ENCODE data around the gene ADGRG1. TPM values are rescaled to one million over a fixed set of nuclear protein-coding genes. Genes with fewer than 3 reads are reported as not detected.

Gene ADGRG1
- polyA plus RNA-seq, 1 of the 3 experiments (the other 2 are of a cell fraction), result 7.4 TPM

DNA sequence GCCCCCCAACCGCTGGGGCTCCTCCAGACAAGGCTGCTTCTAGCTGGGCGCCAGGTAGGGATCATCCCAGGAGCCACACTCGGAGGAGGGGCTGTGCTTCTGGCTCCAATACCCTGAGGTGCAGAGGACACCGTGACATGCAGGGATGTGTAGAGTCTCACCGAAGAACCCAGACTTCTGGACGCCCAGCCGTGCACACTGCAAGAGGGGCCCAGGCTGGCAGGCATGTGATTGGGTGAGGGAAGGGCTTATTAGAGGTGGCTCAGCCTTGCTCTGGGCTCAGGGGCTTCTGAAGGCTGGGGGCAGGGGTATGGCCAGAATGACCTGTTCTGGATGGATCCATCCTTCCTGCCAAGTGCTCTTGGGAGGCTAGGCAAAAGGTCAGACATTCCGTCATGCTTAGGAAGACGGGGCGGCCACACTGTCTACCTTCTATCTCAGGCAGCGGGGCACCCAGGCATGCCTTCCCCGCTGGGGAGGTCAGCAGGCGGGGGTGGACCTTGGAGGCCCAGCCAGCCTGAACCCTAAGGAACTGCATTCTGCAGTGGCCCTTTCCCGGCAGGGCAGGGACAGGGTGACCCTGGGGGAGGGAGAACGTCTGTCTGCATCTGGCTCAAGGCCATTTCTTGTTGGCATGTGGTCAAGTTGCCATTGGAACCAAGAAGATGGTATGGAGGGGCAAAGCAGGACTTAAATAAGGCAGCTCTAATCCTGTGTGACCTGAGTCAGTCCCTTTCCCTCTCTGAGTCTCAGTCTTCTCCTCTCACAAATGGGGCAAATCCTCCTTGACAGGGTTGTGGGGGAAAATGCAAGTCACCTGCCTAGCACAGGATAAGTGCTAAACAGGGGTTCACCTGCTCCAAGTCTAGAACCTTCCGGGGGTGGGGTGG lies 5.8 kb upstream of the ADGRG1 start:
- no peak overlapping the region for H3K4me3 ChIP-seq (ENCODE audit: low read depth in 2 of 2, low read length in 1 of 2)
- no peaks in the 10 kb centered on the region for H3K79me2 ChIP-seq (ENCODE audit: insufficient read depth)
- whole genome bisulfite sequencing (ENCODE audit: low lambda C conversion rate), result 71% methylated on average over 12 of the region's 16 CpGs
- peaks cover 2 to 19% of the 10 kb centered on the region in 2 experiments; a peak in 2 of 4 replicates for H3K4me1 ChIP-seq (ENCODE audit: control insufficient read depth in 1 of 2, insufficient read depth in 2 of 2, low read depth in 1 of 2, low read length in 1 of 2)
- H3F3A ChIP-seq (replicated peaks; ENCODE audit: insufficient read depth), result peaks cover under 1% of the 10 kb centered on the region
- H3K27ac ChIP-seq (ENCODE audit: low read depth in 2 of 2, low read length in 1 of 2), result no peak overlapping the region
- no peak overlapping the region for H2AFZ ChIP-seq (ENCODE audit: low read depth)
- no peak overlapping the region for H3K4me2 ChIP-seq
- H3K9me2 ChIP-seq, result no peaks in the 10 kb centered on the region
- POLR2A ChIA-PET, result no interaction called here
- TF ChIP-seq NFIC (IDR thresholded peaks at IDR 0.05; ENCODE audit: borderline replicate concordance), result no peak
- no peak for TF ChIP-seq FOXJ3 (CRISPR knock-in tag; IDR thresholded peaks at IDR 0.05)
- TF ChIP-seq EZH2phosphoT487 (IDR thresholded peaks at IDR 0.05; ENCODE audit: borderline replicate concordance, low read depth), result no peak
- no peak for TF ChIP-seq GATA2 (CRISPR knock-in tag; IDR thresholded peaks at IDR 0.05)
- TF ChIP-seq YY1 (IDR thresholded peaks at IDR 0.05; ENCODE audit: low read depth), result no peak
- no peak for TF ChIP-seq CHD2 (IDR thresholded peaks at IDR 0.05; ENCODE audit: low read length, partially characterized antibody)
- TF ChIP-seq TEAD4 (IDR thresholded peaks at IDR 0.05; ENCODE audit: borderline replicate concordance, insufficient read depth), result no peak
- TF ChIP-seq POLR2AphosphoS5 (IDR thresholded peaks at IDR 0.05; ENCODE audit: low read depth, low read length), result no peak
- no peak for TF ChIP-seq SIN3A (IDR thresholded peaks at IDR 0.05; ENCODE audit: borderline replicate concordance, low read depth, low read length)
- no peak for TF ChIP-seq FOXM1 (IDR thresholded peaks at IDR 0.05; ENCODE audit: low read depth)
- no peaks in the 10 kb centered on the region for H3K9me3 ChIP-seq
- H3K36me3 ChIP-seq (replicated peaks in 1 of 2; ENCODE audit: control insufficient read depth in 1 of 2, insufficient read depth in 2 of 2, low read length in 1 of 2), result no peaks in the 10 kb centered on the region
- H4K20me1 ChIP-seq (ENCODE audit: insufficient read depth), result no peaks in the 10 kb centered on the region
- no peaks in the 10 kb centered on the region for H3K27me3 ChIP-seq (ENCODE audit: insufficient read depth)
- CTCF ChIA-PET, result interaction anchor here (1.0 to 5.6 kb wide), 7 partner anchors 10 to 46 kb away, joined by 3 to 30 read pairs (median 4); no protein-coding TSS in a partner anchor
- DNase-seq, result no peak
- no peak overlapping the region for H3K9ac ChIP-seq

GRCh38 chr16:57623251-57624043 lies 5.0 kb upstream of the ADGRG1 start:
- CTCF ChIA-PET, result interaction anchor here (0.8 to 5.6 kb wide), 8 partner anchors 12 to 47 kb away, joined by 3 to 30 read pairs (median 4); no protein-coding TSS in a partner anchor
- peaks cover 6% of the 10 kb centered on the region for H3F3A ChIP-seq (replicated peaks; ENCODE audit: insufficient read depth)
- DNase-seq, result no peak
- H3K4me1 ChIP-seq (ENCODE audit: control insufficient read depth in 1 of 2, insufficient read depth in 2 of 2, low read depth in 1 of 2, low read length in 1 of 2), result peaks cover 8 to 28% of the 10 kb centered on the region in 2 experiments; a peak in 3 of 4 replicates
- POLR2A ChIA-PET, result no interaction called here
- H3K36me3 ChIP-seq (replicated peaks in 1 of 2; ENCODE audit: control insufficient read depth in 1 of 2, insufficient read depth in 2 of 2, low read length in 1 of 2), result no peaks in the 10 kb centered on the region
- WGBS (ENCODE audit: low lambda C conversion rate), result 52% methylated on average over 4 of the region's 17 CpGs
- H3K27ac ChIP-seq (ENCODE audit: low read depth in 2 of 2, low read length in 1 of 2), result no peak overlapping the region
- H3K9me2 ChIP-seq, result no peaks in the 10 kb centered on the region
- H3K9me3 ChIP-seq, result no peaks in the 10 kb centered on the region
- H4K20me1 ChIP-seq (ENCODE audit: insufficient read depth), result no peaks in the 10 kb centered on the region
- no peaks in the 10 kb centered on the region for H3K79me2 ChIP-seq (ENCODE audit: insufficient read depth)
- no peak overlapping the region for H2AFZ ChIP-seq (ENCODE audit: low read depth)
- H3K27me3 ChIP-seq (ENCODE audit: insufficient read depth), result no peaks in the 10 kb centered on the region
- H3K4me3 ChIP-seq (ENCODE audit: low read depth in 2 of 2, low read length in 1 of 2), result no peak overlapping the region
- TF ChIP-seq, protein P1, sequence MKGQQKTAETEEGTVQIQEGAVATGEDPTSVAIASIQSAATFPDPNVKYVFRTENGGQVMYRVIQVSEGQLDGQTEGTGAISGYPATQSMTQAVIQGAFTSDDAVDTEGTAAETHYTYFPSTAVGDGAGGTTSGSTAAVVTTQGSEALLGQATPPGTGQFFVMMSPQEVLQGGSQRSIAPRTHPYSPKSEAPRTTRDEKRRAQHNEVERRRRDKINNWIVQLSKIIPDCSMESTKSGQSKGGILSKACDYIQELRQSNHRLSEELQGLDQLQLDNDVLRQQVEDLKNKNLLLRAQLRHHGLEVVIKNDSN (IDR thresholded peaks at IDR 0.05; ENCODE audit: borderline replicate concordance, low read depth), result 0 out of 2 replicates have a peak, but pooled peaks have one; percentile 42
- peak; percentile 36; the same call in 1 of the 2 replicates for TF ChIP-seq MAX (IDR thresholded peaks at IDR 0.05; ENCODE audit: low read depth)
- TF ChIP-seq, protein P2, sequence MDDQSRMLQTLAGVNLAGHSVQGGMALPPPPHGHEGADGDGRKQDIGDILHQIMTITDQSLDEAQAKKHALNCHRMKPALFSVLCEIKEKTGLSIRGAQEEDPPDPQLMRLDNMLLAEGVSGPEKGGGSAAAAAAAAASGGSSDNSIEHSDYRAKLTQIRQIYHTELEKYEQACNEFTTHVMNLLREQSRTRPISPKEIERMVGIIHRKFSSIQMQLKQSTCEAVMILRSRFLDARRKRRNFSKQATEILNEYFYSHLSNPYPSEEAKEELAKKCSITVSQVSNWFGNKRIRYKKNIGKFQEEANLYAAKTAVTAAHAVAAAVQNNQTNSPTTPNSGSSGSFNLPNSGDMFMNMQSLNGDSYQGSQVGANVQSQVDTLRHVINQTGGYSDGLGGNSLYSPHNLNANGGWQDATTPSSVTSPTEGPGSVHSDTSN (IDR thresholded peaks at IDR 0.05), result no peak
- no peak for TF ChIP-seq POLR2AphosphoS5 (IDR thresholded peaks at IDR 0.05; ENCODE audit: low read depth, low read length)
- TF ChIP-seq CHD2 (IDR thresholded peaks at IDR 0.05; ENCODE audit: low read length, partially characterized antibody), result peak; percentile 46
- TF ChIP-seq JUND (IDR thresholded peaks at IDR 0.05), result no peak
- no peak for TF ChIP-seq RCOR1 (IDR thresholded peaks at IDR 0.05; ENCODE audit: low read length)
- TF ChIP-seq TCF12 (IDR thresholded peaks at IDR 0.05), result no peak; the same call in 1 of the 2 replicates
- no peak overlapping the region for H3K4me2 ChIP-seq
- H3K9ac ChIP-seq, result no peak overlapping the region
